ENCODE measurements around the gene AGAP5. TPM values are rescaled to one million over a fixed set of nuclear protein-coding genes. Genes with fewer than 3 reads are reported as not detected.
"Not testable (repeated sequence)": the region's sequence is repeated elsewhere in the genome, so short reads cannot be mapped to it uniquely, and the experiment has no call there.

The AGAP5 gene
- total RNA-seq, 1 donor from 2014 or later: 4.7 TPM

DNA sequence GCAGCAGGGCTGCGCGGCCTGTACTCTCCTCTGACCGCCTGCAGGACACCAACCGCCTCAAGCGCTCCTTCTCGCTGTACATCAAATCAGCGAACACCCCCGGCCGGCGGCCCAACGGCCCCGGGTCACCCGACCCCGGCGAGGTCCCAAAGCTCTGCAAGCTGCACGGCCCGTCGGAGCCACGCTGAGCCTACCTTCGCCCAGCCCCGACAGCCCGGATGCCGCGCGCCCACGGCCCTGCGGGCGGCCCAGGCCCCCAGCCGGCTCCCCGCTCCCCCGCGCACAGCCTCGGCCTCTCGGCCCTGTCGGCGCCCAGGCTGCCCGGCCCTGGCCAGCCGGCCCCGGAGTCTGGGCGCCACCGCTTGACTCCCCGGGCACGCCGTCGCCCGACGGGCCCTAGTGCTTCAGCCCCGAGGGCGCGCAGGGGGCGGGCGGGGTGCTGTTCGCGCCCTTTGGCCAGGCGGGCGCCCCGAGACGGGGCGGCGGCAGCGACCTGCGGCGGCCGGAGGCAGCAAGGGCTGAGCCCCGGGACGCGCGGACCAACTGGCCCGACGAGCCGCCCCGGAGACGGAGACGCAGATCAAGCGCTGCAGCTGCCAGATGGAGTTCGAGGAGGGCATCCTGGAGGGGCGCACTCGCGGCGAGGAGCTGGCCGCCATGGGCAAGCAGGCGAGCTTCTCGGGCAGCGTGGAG lies 35.2 kb upstream of the AGAP5 start:
- no peak overlapping the region for H3K4me3 ChIP-seq (ENCODE audit: low read length in 3 of 3)
- no peak overlapping the region for H3K9ac ChIP-seq (ENCODE audit: low read depth in 1 of 3, low read length in 3 of 3)
- no peaks in the 10 kb centered on the region for H3K9me3 ChIP-seq (ENCODE audit: control insufficient read depth in 3 of 3, low read length in 3 of 3)
- H3K27me3 ChIP-seq (ENCODE audit: control insufficient read depth in 3 of 3, insufficient read depth in 3 of 3, low read length in 3 of 3): no peaks in the 10 kb centered on the region
- H3K27ac ChIP-seq (ENCODE audit: low read depth, low read length): no peak overlapping the region
- H3K4me1 ChIP-seq (ENCODE audit: control insufficient read depth in 3 of 3, insufficient read depth in 3 of 3, low read length in 3 of 3): peaks cover 16 to 23% (median 21%) of the 10 kb centered on the region in 3 donors
- peaks cover 15 to 19% (median 18%) of the 10 kb centered on the region in 3 donors for H3K36me3 ChIP-seq (ENCODE audit: control insufficient read depth in 3 of 3, insufficient read depth in 3 of 3, low read length in 3 of 3)

DNA sequence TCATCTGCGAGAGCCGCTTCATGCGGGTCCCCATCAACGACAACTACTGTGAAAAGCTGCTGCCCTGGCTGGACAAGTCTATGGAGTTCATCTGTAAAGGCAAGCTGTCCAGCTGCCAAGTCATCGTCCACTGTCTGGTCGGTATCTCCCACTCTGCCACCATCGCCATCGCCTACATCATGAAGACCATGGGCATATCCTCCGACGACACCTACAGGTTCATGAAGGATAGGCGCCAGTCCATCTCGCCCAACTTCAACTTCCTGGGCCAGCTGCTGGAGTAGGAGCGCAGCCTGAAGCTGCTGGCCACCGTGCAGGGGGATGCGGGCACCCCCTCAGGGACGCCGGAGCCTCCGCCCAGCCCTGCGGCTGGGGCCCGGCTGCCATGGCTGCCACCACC lies 34.5 kb upstream of the AGAP5 start:
- Histone ChIP-seq H3K27ac (ENCODE audit: low read depth, low read length) (no peak overlapping the region), H3K4me1 (ENCODE audit: control insufficient read depth in 3 of 3, insufficient read depth in 3 of 3, low read length in 3 of 3) (peaks cover 16 to 23% (median 21%) of the 10 kb centered on the region in 3 donors), H3K4me3 (ENCODE audit: low read length in 3 of 3) (no peak overlapping the region), H3K27me3 (ENCODE audit: control insufficient read depth in 3 of 3, insufficient read depth in 3 of 3, low read length in 3 of 3) (no peaks in the 10 kb centered on the region), H3K36me3 (ENCODE audit: control insufficient read depth in 3 of 3, insufficient read depth in 3 of 3, low read length in 3 of 3) (peaks cover 17 to 19% (median 19%) of the 10 kb centered on the region in 3 donors), H3K9ac (ENCODE audit: low read depth in 1 of 3, low read length in 3 of 3) (peak overlapping the region in 2 of 3 donors; percentile 43 to 50), H3K9me3 (ENCODE audit: control insufficient read depth in 3 of 3, low read length in 3 of 3) (no peaks in the 10 kb centered on the region)

DNA sequence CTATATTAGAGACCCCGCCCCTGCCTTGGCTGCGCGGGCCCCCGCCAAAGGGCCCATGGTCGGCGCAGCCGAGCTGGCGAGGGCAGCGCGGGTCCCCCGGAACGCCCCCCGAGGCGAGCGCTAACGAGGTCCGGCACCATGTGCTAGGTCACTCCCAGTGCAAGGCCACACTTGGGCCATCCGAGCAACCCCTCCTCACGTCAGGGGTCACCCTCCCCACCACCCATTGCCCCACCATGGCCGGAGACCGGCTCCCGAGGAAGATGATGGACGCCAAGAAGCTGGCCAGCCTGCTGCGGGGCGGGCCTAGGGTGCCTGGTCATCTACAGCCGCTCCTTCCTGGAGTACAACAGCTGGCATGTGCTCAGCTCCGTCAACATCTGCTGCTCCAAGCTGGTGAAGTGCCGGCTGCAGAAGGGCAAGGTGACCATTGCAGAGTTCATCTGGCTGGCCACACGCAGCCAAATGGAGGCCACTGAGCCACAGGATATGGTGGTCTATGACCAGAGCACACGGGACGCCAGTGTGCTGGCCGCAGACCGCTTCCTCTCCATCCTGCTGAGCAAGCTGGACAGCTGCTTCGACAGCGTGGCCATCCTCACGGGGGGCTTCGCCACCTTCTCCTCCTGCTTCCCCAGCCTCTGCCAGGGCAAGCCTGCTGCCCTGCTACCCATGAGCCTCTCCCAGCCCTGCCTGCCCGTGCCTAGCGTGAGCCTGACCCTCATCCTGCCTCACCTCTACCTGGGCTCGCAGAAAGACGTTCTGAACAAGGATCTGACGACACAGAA lies 33.9 kb upstream of the AGAP5 start:
- H3K36me3 ChIP-seq (ENCODE audit: control insufficient read depth in 3 of 3, insufficient read depth in 3 of 3, low read length in 3 of 3): peaks cover 19 to 25% (median 21%) of the 10 kb centered on the region in 3 donors
- peak overlapping the region; percentile 25 for H3K27ac ChIP-seq (ENCODE audit: low read depth, low read length)
- no peaks in the 10 kb centered on the region for H3K9me3 ChIP-seq (ENCODE audit: control insufficient read depth in 3 of 3, low read length in 3 of 3)

DNA sequence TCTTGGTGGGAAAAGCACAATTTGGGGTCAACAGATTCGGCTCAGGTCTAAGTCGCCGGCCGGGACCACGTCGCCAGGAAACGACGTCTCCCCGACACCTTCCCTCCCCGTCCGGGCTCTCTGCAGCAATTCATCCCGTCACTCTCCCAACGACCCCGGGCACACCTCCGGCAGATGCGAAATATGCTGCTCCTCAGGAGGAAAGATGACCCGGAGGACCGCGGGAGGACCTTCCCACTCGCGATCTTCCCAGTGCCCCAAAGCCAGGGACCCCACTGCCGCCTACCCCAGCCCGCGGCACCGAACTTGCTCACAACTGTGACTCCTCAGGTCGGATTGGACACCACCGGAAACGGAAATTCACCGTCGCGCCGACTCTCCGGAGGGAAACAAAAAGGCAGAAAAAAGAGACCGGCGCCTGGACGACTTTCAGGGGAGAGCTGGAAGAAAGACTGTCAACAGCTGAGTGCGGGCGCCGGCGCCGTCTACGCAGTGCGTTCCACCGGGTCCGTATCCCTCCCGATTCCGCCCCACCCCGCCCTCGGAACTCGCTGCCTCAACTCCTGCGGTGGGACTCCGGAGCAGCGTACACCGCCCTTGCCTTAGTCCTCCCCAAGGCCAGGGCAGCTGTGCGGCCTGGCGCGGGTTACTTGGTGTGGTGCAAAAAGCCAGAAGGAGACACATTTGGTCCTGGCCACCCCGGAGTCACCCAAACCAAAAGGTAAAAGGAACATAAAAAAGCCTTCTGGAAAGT lies 32.4 kb upstream of the AGAP5 start:
- H3K9me3 ChIP-seq (ENCODE audit: control insufficient read depth in 3 of 3, low read length in 3 of 3): no peaks in the 10 kb centered on the region
- peak overlapping the region; percentile 97 for H3K9ac ChIP-seq (ENCODE audit: low read depth in 1 of 3, low read length in 3 of 3)
- H3K4me3 ChIP-seq (ENCODE audit: low read length in 3 of 3): peak overlapping the region; percentile 93 to 99 (median 98)
- no peaks in the 10 kb centered on the region for H3K27me3 ChIP-seq (ENCODE audit: control insufficient read depth in 3 of 3, insufficient read depth in 3 of 3, low read length in 3 of 3)
- peaks cover 25 to 37% (median 29%) of the 10 kb centered on the region in 3 donors for H3K36me3 ChIP-seq (ENCODE audit: control insufficient read depth in 3 of 3, insufficient read depth in 3 of 3, low read length in 3 of 3)
- H3K27ac ChIP-seq (ENCODE audit: low read depth, low read length): peak overlapping the region; percentile 90
- peaks cover 16 to 23% (median 21%) of the 10 kb centered on the region in 3 donors for H3K4me1 ChIP-seq (ENCODE audit: control insufficient read depth in 3 of 3, insufficient read depth in 3 of 3, low read length in 3 of 3)

More for the DNA sequence above, 33.9 kb upstream of the AGAP5 start:
- Histone ChIP-seq H3K4me3 (ENCODE audit: low read length in 3 of 3) (peak overlapping the region; percentile 22 to 93 (median 40)), H3K4me1 (ENCODE audit: control insufficient read depth in 3 of 3, insufficient read depth in 3 of 3, low read length in 3 of 3) (peaks cover 16 to 23% (median 21%) of the 10 kb centered on the region in 3 donors), H3K27me3 (ENCODE audit: control insufficient read depth in 3 of 3, insufficient read depth in 3 of 3, low read length in 3 of 3) (no peaks in the 10 kb centered on the region), H3K9ac (ENCODE audit: low read depth in 1 of 3, low read length in 3 of 3) (peak overlapping the region; percentile 43 to 97 (median 50))

DNA sequence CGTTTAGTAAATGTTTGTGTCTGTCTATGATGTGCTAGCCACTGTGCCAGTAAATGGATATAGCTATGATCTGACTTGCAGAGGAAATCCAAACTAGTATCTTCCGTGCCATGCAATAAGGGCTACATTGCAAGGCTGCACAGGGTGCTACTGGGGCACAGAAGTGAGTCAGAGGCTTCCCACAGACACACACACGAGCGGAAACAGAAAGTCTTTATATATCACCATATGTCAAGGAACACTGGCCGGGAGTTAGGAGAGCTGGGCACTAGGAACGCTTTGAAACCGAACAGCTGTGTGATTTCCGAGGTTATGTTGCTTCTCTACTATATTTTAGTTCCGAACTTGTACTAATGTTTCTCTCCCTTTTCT lies 31.9 kb upstream of the AGAP5 start:
- Histone ChIP-seq H3K9ac (ENCODE audit: low read depth in 1 of 3, low read length in 3 of 3) (peak overlapping the region; percentile 97), H3K4me3 (ENCODE audit: low read length in 3 of 3) (peak overlapping the region; percentile 93 to 99 (median 98)), H3K36me3 (ENCODE audit: control insufficient read depth in 3 of 3, insufficient read depth in 3 of 3, low read length in 3 of 3) (peaks cover 24 to 36% (median 27%) of the 10 kb centered on the region in 3 donors), H3K27ac (ENCODE audit: low read depth, low read length) (peak overlapping the region; percentile 90), H3K4me1 (ENCODE audit: control insufficient read depth in 3 of 3, insufficient read depth in 3 of 3, low read length in 3 of 3) (peaks cover 16 to 20% (median 19%) of the 10 kb centered on the region in 3 donors)
- H3K27me3 ChIP-seq (ENCODE audit: control insufficient read depth in 3 of 3, insufficient read depth in 3 of 3, low read length in 3 of 3); H3K9me3 ChIP-seq (ENCODE audit: control insufficient read depth in 3 of 3, low read length in 3 of 3): not testable (repeated sequence)

DNA sequence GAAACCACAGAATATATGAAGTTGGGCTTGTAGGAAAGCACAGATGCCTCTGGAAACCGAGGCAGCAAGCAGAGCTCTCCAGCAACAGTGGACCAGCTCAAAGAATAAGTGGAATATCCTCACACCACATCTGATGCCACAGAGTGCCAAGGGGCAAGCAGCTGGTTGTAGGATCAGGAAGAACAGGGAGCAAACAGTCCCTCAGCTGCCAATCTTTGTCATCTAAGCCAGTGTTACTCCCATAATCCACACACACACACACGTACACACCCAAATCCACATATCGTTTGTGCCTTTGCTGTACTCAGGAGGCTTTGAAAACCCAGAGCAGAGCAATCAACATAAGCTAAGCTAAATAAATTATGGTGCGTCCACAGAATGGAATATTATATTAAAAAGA lies 25.6 kb upstream of the AGAP5 start:
- Histone ChIP-seq H3K9ac (ENCODE audit: low read depth in 1 of 3, low read length in 3 of 3) (no peak overlapping the region), H3K36me3 (ENCODE audit: control insufficient read depth in 3 of 3, insufficient read depth in 3 of 3, low read length in 3 of 3) (peaks cover 29 to 50% (median 42%) of the 10 kb centered on the region in 3 donors), H3K9me3 (ENCODE audit: control insufficient read depth in 3 of 3, low read length in 3 of 3) (no peaks in the 10 kb centered on the region), H3K27ac (ENCODE audit: low read depth, low read length) (no peak overlapping the region), H3K4me1 (ENCODE audit: control insufficient read depth in 3 of 3, insufficient read depth in 3 of 3, low read length in 3 of 3) (no peaks in the 10 kb centered on the region), H3K4me3 (ENCODE audit: low read length in 3 of 3) (no peak overlapping the region), H3K27me3 (ENCODE audit: control insufficient read depth in 3 of 3, insufficient read depth in 3 of 3, low read length in 3 of 3) (no peaks in the 10 kb centered on the region)

DNA sequence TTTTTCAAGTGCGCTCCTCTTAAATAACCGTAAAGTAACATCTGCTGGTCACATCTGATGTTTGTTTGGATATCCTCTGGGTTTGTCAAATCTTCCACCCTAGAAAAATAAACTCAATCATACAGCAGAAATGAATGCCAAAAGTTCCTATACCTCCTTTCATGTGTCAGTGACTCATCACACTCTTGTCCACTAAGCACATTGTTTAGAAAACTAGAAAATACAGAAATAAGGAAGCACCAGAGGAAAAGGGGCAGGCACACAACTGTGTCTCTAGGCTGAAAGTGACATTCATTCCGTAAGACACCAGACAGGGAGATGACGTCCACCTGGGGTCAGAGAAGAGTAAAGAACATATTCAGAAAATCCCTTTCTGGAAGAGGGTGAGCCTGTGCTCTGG lies 22.7 kb upstream of the AGAP5 start:
- peak overlapping the region; percentile 50 for H3K27ac ChIP-seq (ENCODE audit: low read depth, low read length)
- not testable (repeated sequence) for H3K27me3 ChIP-seq (ENCODE audit: control insufficient read depth in 3 of 3, insufficient read depth in 3 of 3, low read length in 3 of 3); H3K9ac ChIP-seq (ENCODE audit: low read depth in 1 of 3, low read length in 3 of 3); H3K4me3 ChIP-seq (ENCODE audit: low read length in 3 of 3); H3K9me3 ChIP-seq (ENCODE audit: control insufficient read depth in 3 of 3, low read length in 3 of 3); H3K4me1 ChIP-seq (ENCODE audit: control insufficient read depth in 3 of 3, insufficient read depth in 3 of 3, low read length in 3 of 3)
- peaks cover 31 to 51% (median 51%) of the 10 kb centered on the region in 3 donors for H3K36me3 ChIP-seq (ENCODE audit: control insufficient read depth in 3 of 3, insufficient read depth in 3 of 3, low read length in 3 of 3)

DNA sequence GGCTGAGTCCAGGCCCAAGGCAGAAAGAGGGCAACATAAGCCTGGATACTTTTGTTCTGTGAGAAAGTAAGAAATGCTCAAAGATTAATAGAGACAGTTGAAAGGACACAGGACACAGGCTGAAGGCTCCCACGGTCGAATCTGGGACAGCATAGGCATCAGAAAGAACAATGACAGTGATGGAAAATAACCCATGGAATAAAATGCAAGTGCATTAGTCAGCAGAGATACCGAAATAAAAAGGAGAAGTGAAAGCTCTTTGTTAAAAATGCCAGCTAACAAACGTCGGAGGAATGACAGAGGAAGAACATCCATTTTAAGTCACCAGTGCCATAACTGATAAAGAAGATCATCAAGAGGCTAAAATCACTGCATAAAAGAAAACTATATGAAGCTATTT lies 19.6 kb upstream of the AGAP5 start:
- H3K36me3 ChIP-seq (ENCODE audit: control insufficient read depth in 3 of 3, insufficient read depth in 3 of 3, low read length in 3 of 3): peaks cover 23 to 47% (median 46%) of the 10 kb centered on the region in 3 donors
- H3K27ac ChIP-seq (ENCODE audit: low read depth, low read length): peak overlapping the region; percentile 17
- no peaks in the 10 kb centered on the region for H3K27me3 ChIP-seq (ENCODE audit: control insufficient read depth in 3 of 3, insufficient read depth in 3 of 3, low read length in 3 of 3)
- no peak overlapping the region for H3K4me3 ChIP-seq (ENCODE audit: low read length in 3 of 3)
- no peaks in the 10 kb centered on the region for H3K9me3 ChIP-seq (ENCODE audit: control insufficient read depth in 3 of 3, low read length in 3 of 3)
- no peak overlapping the region for H3K9ac ChIP-seq (ENCODE audit: low read depth in 1 of 3, low read length in 3 of 3)
- peaks cover 0 to 4% (median 0%) of the 10 kb centered on the region in 3 donors for H3K4me1 ChIP-seq (ENCODE audit: control insufficient read depth in 3 of 3, insufficient read depth in 3 of 3, low read length in 3 of 3)

DNA sequence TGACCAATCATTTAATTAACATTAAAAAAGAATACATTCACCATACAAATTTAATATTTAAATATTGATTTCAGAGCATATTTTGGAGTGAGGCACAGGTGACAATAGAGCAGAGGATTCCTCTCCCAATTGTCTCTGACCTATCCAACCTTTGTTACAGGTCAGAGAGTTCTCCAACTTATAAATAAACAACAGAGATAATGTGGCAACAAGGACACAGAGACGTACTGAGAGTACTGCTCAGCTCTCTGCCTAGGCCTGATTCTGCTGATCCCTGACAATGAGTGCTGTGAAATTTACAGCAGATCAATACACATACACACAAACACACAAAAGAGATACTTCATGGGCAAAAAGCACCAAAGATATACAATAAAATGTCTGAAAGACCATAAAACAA lies 18.3 kb upstream of the AGAP5 start:
- Histone ChIP-seq H3K36me3 (ENCODE audit: control insufficient read depth in 3 of 3, insufficient read depth in 3 of 3, low read length in 3 of 3) (peaks cover 19 to 43% (median 41%) of the 10 kb centered on the region in 3 donors), H3K9ac (ENCODE audit: low read depth in 1 of 3, low read length in 3 of 3) (no peak overlapping the region), H3K9me3 (ENCODE audit: control insufficient read depth in 3 of 3, low read length in 3 of 3) (no peaks in the 10 kb centered on the region), H3K4me1 (ENCODE audit: control insufficient read depth in 3 of 3, insufficient read depth in 3 of 3, low read length in 3 of 3) (peaks cover 0 to 4% (median 0%) of the 10 kb centered on the region in 3 donors), H3K4me3 (ENCODE audit: low read length in 3 of 3) (no peak overlapping the region), H3K27ac (ENCODE audit: low read depth, low read length) (peak overlapping the region; percentile 15), H3K27me3 (ENCODE audit: control insufficient read depth in 3 of 3, insufficient read depth in 3 of 3, low read length in 3 of 3) (no peaks in the 10 kb centered on the region)

Measured in skeletal muscle tissue (tissue), 4 donors.